Stomach (tissue), 4 donors: ENCODE measurements around the gene TBC1D20.

Source experiments
- CTCF ChIP-seq, 7 experiments: fragments of 450-650 bp in 4 of 7; fragments of 200-600 bp in 3 of 7; sonication (generic) in 3 of 7; IDR thresholded peaks; one replicate each; pipeline ENCODE4 v1.5.1; 2016 to 2019; ENCODE audit warnings: antibody characterized with exemption in 7 of 7, control low read depth in 2 of 7, mild to moderate bottlenecking in 1 of 7
- EP300 ChIP-seq: sonication (generic); formaldehyde crosslinking; IDR thresholded peaks from one replicate; pipeline ENCODE4 v1.6.1; 2017; ENCODE audit warnings: antibody characterized with exemption

GRCh38 chr20:409697-410559 lies 52.4 kb downstream of the TBC1D20 start:
- TF ChIP-seq CTCF (IDR thresholded peaks at IDR 0.05), result no peak
- TF ChIP-seq EP300, result no peak
